GM12873 (cell line): ENCODE data around the gene METTL8.

Source experiments
- TF ChIP-seq, protein P1 (sequence below): IDR thresholded peaks from 2 replicates; pipeline ENCODE4 v1.5.1; 2012; ENCODE audit warnings: low read depth, mild to moderate bottlenecking, moderate library complexity, low read length, control low read depth; ENCODE audit not compliant: insufficient read depth; ENCODE audit errors: missing control alignments

Gene METTL8

DNA sequence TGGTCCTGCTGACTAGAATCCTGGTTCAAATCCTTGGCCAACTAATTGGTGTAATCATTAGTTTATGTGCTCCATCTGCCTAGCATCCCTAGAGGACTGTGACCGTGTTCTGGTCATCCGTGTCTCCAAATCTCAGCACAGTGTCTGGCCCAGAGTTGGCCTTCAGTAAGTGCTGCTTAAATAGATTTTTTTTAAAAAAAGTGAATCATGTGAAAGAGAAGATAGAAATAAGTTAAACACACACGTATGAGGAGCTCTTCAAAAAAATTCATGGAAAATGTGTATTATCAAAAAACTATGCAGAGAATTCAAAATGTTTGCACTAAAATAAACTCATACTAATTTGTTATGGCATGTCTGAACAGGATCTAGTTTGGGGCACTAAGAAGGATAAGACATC lies 143.8 kb downstream of the METTL8 start:
- TF ChIP-seq, protein P1, sequence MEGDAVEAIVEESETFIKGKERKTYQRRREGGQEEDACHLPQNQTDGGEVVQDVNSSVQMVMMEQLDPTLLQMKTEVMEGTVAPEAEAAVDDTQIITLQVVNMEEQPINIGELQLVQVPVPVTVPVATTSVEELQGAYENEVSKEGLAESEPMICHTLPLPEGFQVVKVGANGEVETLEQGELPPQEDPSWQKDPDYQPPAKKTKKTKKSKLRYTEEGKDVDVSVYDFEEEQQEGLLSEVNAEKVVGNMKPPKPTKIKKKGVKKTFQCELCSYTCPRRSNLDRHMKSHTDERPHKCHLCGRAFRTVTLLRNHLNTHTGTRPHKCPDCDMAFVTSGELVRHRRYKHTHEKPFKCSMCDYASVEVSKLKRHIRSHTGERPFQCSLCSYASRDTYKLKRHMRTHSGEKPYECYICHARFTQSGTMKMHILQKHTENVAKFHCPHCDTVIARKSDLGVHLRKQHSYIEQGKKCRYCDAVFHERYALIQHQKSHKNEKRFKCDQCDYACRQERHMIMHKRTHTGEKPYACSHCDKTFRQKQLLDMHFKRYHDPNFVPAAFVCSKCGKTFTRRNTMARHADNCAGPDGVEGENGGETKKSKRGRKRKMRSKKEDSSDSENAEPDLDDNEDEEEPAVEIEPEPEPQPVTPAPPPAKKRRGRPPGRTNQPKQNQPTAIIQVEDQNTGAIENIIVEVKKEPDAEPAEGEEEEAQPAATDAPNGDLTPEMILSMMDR = no peak

- TF ChIP-seq, protein P1 = no peak
Measured at GRCh38 chr2:171289316-171289715, 144.5 kb downstream of the METTL8 start.

DNA sequence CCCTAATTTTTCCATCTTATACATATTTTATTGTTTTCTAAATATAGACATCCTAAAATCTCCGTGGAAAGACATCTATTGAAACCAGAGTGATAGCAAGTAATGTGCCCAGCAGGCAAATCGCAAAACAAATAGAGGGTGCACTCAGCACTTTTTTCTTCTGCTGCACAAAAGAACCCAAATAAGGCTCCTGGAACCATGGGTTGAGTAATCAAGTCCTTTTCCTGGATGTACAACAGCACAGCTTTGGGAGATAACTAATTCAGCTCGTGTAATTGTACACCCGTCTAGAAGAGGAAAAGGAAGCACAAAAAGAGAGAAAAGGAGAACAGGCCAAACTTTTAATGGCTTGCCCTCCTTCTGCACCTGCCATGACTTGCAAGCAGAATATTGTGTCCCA lies 146.2 kb downstream of the METTL8 start:
- TF ChIP-seq, protein P1 = no peak

DNA sequence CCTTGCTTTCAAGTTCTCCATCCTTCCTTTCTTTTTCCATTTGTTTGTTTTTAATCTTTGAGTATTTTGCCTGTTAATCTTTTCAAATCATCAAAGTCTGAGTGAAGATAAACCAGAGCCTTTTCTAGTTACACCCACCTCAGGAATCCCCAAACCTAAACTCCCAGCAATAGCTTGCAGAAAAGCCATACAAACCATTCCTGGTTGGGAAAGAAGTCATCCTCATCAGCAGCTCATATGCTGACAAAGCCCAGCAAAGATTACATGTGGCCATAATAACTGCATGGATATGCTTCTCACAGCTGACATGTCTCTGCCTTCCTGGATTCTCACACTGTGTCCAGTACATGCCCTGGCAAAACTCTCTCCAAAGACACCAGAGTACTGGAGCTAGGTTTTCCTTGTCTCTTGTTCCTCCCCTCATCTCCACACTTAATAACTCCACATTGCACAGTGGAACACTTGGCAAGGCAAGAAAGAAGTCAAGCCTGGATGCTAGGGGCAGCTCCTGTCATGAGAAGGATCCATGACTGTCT lies 146.7 kb downstream of the METTL8 start:
- TF ChIP-seq, protein P1 = no peak

GRCh38 chr2:171281110-171281509 lies 152.7 kb downstream of the METTL8 start:
- TF ChIP-seq, protein P1 = no peak

DNA sequence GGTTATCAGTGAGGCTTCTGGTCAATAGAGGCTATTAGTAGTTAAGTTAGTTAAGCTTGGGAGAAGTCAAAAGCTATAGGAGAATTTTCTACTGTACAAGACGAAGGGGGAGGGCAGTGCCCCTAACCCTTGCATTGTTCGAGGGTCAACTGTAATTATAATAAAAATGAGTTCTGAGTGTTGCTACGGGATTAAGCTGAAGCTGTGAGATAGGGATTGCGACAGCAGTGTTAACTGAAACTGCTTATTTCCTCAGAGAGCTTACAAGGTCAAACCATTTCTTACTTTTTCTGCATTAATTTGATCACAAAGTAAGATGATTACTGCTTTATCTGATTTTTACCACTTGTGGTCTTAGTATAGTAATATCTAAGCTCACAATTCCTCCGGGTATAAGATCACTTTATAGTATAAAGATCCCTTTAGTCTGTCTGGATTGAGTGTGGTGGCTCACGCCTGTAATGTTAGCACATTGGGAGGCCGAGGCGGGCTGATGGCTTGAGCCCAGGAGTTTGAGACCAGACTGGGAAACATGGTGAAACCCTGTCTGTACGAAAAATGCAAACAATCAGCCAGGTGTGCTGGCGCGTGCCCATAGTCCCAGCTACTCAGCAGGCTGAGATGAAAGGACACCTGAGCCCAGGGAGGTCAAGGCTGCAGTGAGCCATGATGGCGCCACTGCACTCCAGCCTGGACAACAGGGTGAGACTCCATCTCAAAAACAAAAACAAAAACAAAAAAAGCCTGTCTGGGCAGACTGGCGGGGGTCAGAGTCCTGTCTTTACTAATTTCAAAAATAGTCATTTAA lies 153.6 kb downstream of the METTL8 start:
- TF ChIP-seq, protein P1 = no peak

GRCh38 chr2:171274757-171275156 lies 159.0 kb downstream of the METTL8 start:
- TF ChIP-seq, protein P1 = no peak
